PC-9 (cell line): ENCODE results near the gene ARHGAP26. TPM values are rescaled to one million over a fixed set of nuclear protein-coding genes. Genes with fewer than 3 reads are reported as not detected.

ENCODE experiments used
- BruUV-seq: library from RNA; stranded (reverse); fragments of 400-500 nt; replicated peaks from 2 replicates; lab custom pipeline; 2021; lab: Mats Ljungman, UMichigan
- CTCF ChIA-PET: fragments of 300-600 bp; sonication (Branson Sonifier 250); formaldehyde crosslinking; loops from one replicate; lab custom pipeline; 2022; ENCODE audit warnings: antibody characterized with exemption; lab: Charles Lee
- POLR2A ChIA-PET: fragments of 300-600 bp; sonication (Branson Sonifier 250); formaldehyde crosslinking; loops from one replicate; lab custom pipeline; 2022; ENCODE audit warnings: antibody characterized with exemption; ENCODE audit not compliant: unreplicated experiment; lab: Charles Lee
- DNase-seq, 2 experiments: peaks; one replicate each; pipeline versions ENCODE4 v3.0.0 to v3.0.0-alpha.2; 2015 to 2022; ENCODE audit warnings: mixed read lengths in 1 of 2
- H2AFZ ChIP-seq: fragments of 200-600 bp; sonication (generic); 2 replicates; pipeline ENCODE4 v1.8.1; 2017; ENCODE audit warnings: antibody characterized with exemption
- H3F3A ChIP-seq: fragments of 200-600 bp; sonication (generic); 2 replicates; pipeline ENCODE4 v1.8.1; 2017; ENCODE audit warnings: antibody characterized with exemption, mild to moderate bottlenecking, low read depth; ENCODE audit not compliant: insufficient read depth
- H3K27ac ChIP-seq: fragments of 200-600 bp; sonication (generic); 2 replicates; pipeline ENCODE4 v1.6.1; 2016; ENCODE audit warnings: mixed run types
- H3K27me3 ChIP-seq: fragments of 200-600 bp; sonication (generic); 2 replicates; pipeline ENCODE4 v1.6.1; 2016; ENCODE audit warnings: low read depth, mixed run types; ENCODE audit not compliant: insufficient read depth
- H3K36me3 ChIP-seq: fragments of 200-600 bp; sonication (generic); 2 replicates; pipeline ENCODE4 v1.6.1; 2016; ENCODE audit warnings: low read depth, mixed run types
- H3K4me1 ChIP-seq: fragments of 200-600 bp; sonication (generic); replicated peaks from 2 replicates; pipeline ENCODE4 v1.6.1; 2016; ENCODE audit warnings: mixed run types; ENCODE audit not compliant: insufficient read depth
- H3K4me2 ChIP-seq: fragments of 200-600 bp; sonication (generic); 2 replicates; pipeline ENCODE4 v1.6.1; 2017; ENCODE audit warnings: mixed run types
- H3K4me3 ChIP-seq: fragments of 200-600 bp; sonication (generic); 2 replicates; pipeline ENCODE4 v1.6.1; 2016; ENCODE audit warnings: mixed run types
- H3K79me2 ChIP-seq: fragments of 200-600 bp; sonication (generic); 2 replicates; pipeline ENCODE4 v1.6.1; 2017; ENCODE audit warnings: low read depth, mixed run types
- H3K9me2 ChIP-seq: fragments of 200-600 bp; sonication (generic); 2 replicates; pipeline ENCODE4 v1.8.1; 2017; ENCODE audit warnings: mild to moderate bottlenecking; ENCODE audit not compliant: insufficient read depth
- H3K9me3 ChIP-seq: fragments of 200-600 bp; sonication (generic); 2 replicates; pipeline ENCODE4 v1.8.1; 2016; ENCODE audit warnings: low read depth; ENCODE audit not compliant: insufficient read depth
- H4K20me1 ChIP-seq: fragments of 200-600 bp; sonication (generic); 2 replicates; pipeline ENCODE4 v1.8.1; 2017; ENCODE audit not compliant: insufficient read depth
- CTCF ChIP-seq: fragments of 200-600 bp; sonication (generic); conservative IDR thresholded peaks from 2 replicates; pipeline ENCODE4 v1.6.1; 2017; ENCODE audit warnings: mixed run types, antibody characterized with exemption, mild to moderate bottlenecking, moderate library complexity
- EZH2 ChIP-seq: fragments of 200-600 bp; sonication (generic); IDR thresholded peaks from 2 replicates; pipeline ENCODE4 v1.8.0; 2017; ENCODE audit warnings: antibody characterized with exemption, low read depth
- intact Hi-C: fragments of 100-400 bp; cut with micrococcal nuclease; formaldehyde crosslinking; loops from one replicate; pipeline ENCODE4 v1.10.0; 2022; ENCODE audit not compliant: unreplicated experiment
- total RNA-seq: library from RNA; stranded (reverse); gene quantifications from 2 replicates; pipeline ENCODE4 v1.2.3, GENCODE V29; 2021

Gene ARHGAP26
- total RNA-seq, 1 experiment from 2014 or later: 29.7 TPM

GRCh38 chr5:143254819-143255218, 484.6 kb downstream of the ARHGAP26 start:
- no peaks in the 10 kb centered on the region for H3K9me2 ChIP-seq
- intact Hi-C loops: no loop called here
- TF ChIP-seq CTCF (no peak), EZH2 (no peak)
- H2AFZ ChIP-seq: no peak overlapping the region
- no peak overlapping the region for H3K4me3 ChIP-seq
- ChIA-PET POLR2A (no interaction called here), CTCF (no interaction called here)
- DNase-seq: no peak
- no peak overlapping the region for H3K4me2 ChIP-seq
- no peaks in the 10 kb centered on the region for H3K9me3 ChIP-seq
- no peaks in the 10 kb centered on the region for H3K36me3 ChIP-seq
- H3K4me1 ChIP-seq: peaks cover 5% of the 10 kb centered on the region
- H4K20me1 ChIP-seq: no peaks in the 10 kb centered on the region
- no peak overlapping the region for H3K27ac ChIP-seq
- no peaks in the 10 kb centered on the region for H3K27me3 ChIP-seq
- BruUV-seq: no TSS peak
- H3F3A ChIP-seq: peaks cover under 1% of the 10 kb centered on the region; the same call in 1 of the 2 replicates
- no peaks in the 10 kb centered on the region for H3K79me2 ChIP-seq

- Histone ChIP-seq H3K36me3 (no peaks in the 10 kb centered on the region), H2AFZ (no peak overlapping the region), H3K4me2 (no peak overlapping the region), H3K27ac (no peak overlapping the region), H3K4me3 (no peak overlapping the region), H3F3A (peaks cover 3% of the 10 kb centered on the region; the same call in 1 of the 2 replicates), H3K79me2 (no peaks in the 10 kb centered on the region), H4K20me1 (no peaks in the 10 kb centered on the region), H3K9me3 (0 out of 2 replicates have a peak, but pooled peaks cover 5% of the 10 kb centered on the region), H3K4me1 (0 out of 2 replicates have a peak, but pooled peaks cover 4% of the 10 kb centered on the region), H3K27me3 (no peaks in the 10 kb centered on the region), H3K9me2 (no peaks in the 10 kb centered on the region)
- intact Hi-C loops: no loop called here
- DNase-seq: no peak
- BruUV-seq: no TSS peak
- ChIA-PET POLR2A (interaction anchor here (0.6 kb wide), 1 partner anchor 9 kb away, joined by 12 read pairs; no protein-coding TSS in a partner anchor), CTCF (no interaction called here)
- no peak for TF ChIP-seq CTCF
- TF ChIP-seq EZH2: no peak
Observed at GRCh38 chr5:143258559-143259253, 488.5 kb downstream of the ARHGAP26 start.

GRCh38 chr5:143259254-143259605, 489.1 kb downstream of the ARHGAP26 start:
- Histone ChIP-seq H3K79me2 (no peaks in the 10 kb centered on the region), H3K27ac (no peak overlapping the region), H3F3A (peaks cover 3% of the 10 kb centered on the region; the same call in 1 of the 2 replicates), H3K9me3 (0 out of 2 replicates have a peak, but pooled peaks cover 5% of the 10 kb centered on the region), H3K9me2 (no peaks in the 10 kb centered on the region), H3K27me3 (no peaks in the 10 kb centered on the region), H3K4me1 (0 out of 2 replicates have a peak, but pooled peaks cover 4% of the 10 kb centered on the region), H3K36me3 (no peaks in the 10 kb centered on the region), H3K4me3 (no peak overlapping the region), H3K4me2 (no peak overlapping the region), H4K20me1 (no peaks in the 10 kb centered on the region), H2AFZ (no peak overlapping the region)
- BruUV-seq: no TSS peak
- ChIA-PET POLR2A (no interaction called here), CTCF (no interaction called here)
- TF ChIP-seq EZH2: no peak
- no peak for TF ChIP-seq CTCF
- intact Hi-C loops: no loop called here
- no peak for DNase-seq
